ENCODE results near the gene DMRTA1. TPM values are rescaled to one million over a fixed set of nuclear protein-coding genes. Genes with fewer than 3 reads are reported as not detected.
"Not testable (repeated sequence)": the region's sequence is repeated elsewhere in the genome, so short reads cannot be mapped to it uniquely, and the experiment has no call there.

Gene DMRTA1
- total RNA-seq, 1 experiment from 2014 or later, result not detected

GRCh38 chr9:22463205-22463604 is 16.6 kb downstream of the DMRTA1 start:
- no peak for DNase-seq (ENCODE audit: low read depth)

- DNase-seq (ENCODE audit: low read depth), result no peak
Observed at GRCh38 chr9:22469928-22470544, 23.4 kb downstream of the DMRTA1 start.

- no peak for DNase-seq (ENCODE audit: low read depth)
Observed at GRCh38 chr9:22481566-22481965, 34.9 kb downstream of the DMRTA1 start.

- DNase-seq (ENCODE audit: low read depth), result no peak
Observed at GRCh38 chr9:22483528-22484070, 37.0 kb downstream of the DMRTA1 start.

- DNase-seq (ENCODE audit: low read depth), result not testable (repeated sequence)
Observed at GRCh38 chr9:22496197-22496596, 49.6 kb downstream of the DMRTA1 start.

All from Daoy (cell line).